Activated effector memory CD4-positive, alpha-beta T cell treated with Interleukin-2 at 50 U/mL for 16 hours (primary cell): ENCODE data around the gene TLX2.

ENCODE experiments used
- DNase-seq: peaks from one replicate; pipeline ENCODE4 v3.0.0-alpha.2; 2020

The TLX2 gene

GRCh38 chr2:74497777-74498499 is 16.3 kb upstream of the TLX2 start:
- DNase-seq, result no peak

- DNase-seq, result no peak
Observed at GRCh38 chr2:74498500-74499266, 15.6 kb upstream of the TLX2 start.

- no peak for DNase-seq
Observed at GRCh38 chr2:74499267-74499939, 14.8 kb upstream of the TLX2 start, which contains the start of gene LBX2. Gene LBX2 (minus strand): TSS chr2:74499603. CDS start chr2:74499537, 66 bp downstream.

GRCh38 chr2:74499940-74500577 is 14.2 kb upstream of the TLX2 start:
- no peak for DNase-seq

GRCh38 chr2:74500578-74500946 is 13.7 kb upstream of the TLX2 start:
- DNase-seq, result no peak

- no peak for DNase-seq
Observed at GRCh38 chr2:74501335-74502071, 12.7 kb upstream of the TLX2 start.

- no peak for DNase-seq
Observed at GRCh38 chr2:74502147-74502719, 12.0 kb upstream of the TLX2 start.

GRCh38 chr2:74502720-74503505 is 11.3 kb upstream of the TLX2 start:
- DNase-seq, result no peak

GRCh38 chr2:74503506-74504475 is 10.5 kb upstream of the TLX2 start:
- DNase-seq, result no peak

GRCh38 chr2:74504591-74504990 is 9.7 kb upstream of the TLX2 start:
- DNase-seq, result no peak

GRCh38 chr2:74505448-74506246 is 8.6 kb upstream of the TLX2 start:
- no peak for DNase-seq

- DNase-seq, result peak; percentile 98
Observed at GRCh38 chr2:74507145-74507925, 6.9 kb upstream of the TLX2 start, which contains the start of gene PCGF1. Gene PCGF1 (minus strand): TSS chr2:74507695. CDS start chr2:74507668, 27 bp downstream.

GRCh38 chr2:74507926-74508520 is 6.2 kb upstream of the TLX2 start:
- no peak for DNase-seq

- DNase-seq, result no peak
Observed at GRCh38 chr2:74510272-74510671, 4.0 kb upstream of the TLX2 start.

GRCh38 chr2:74511104-74511989 is 2.9 kb upstream of the TLX2 start:
- DNase-seq, result no peak

- DNase-seq, result no peak
Observed at GRCh38 chr2:74512744-74513604, 1.3 kb upstream of the TLX2 start.
